CD4-positive, CD25-positive, alpha-beta regulatory T cell (primary cell): Measurements from ENCODE around the gene BDKRB2. TPM values are rescaled to one million over a fixed set of nuclear protein-coding genes. Genes with fewer than 3 reads are reported as not detected.

Experiments
- ATAC-seq, 2 donors: fragments of 150-1000 bp; cut with Tn5 transposase; one replicate each; pipeline ENCODE4 v1.10.0; 2021; ENCODE audit warnings: low read depth in 2 of 2, moderate number of reproducible peaks in 2 of 2, moderate library complexity in 1 of 2
- DNase-seq, 3 donors: peaks; one replicate each; pipeline versions ENCODE4 v3.0.0 to v3.0.0-alpha.2; 2012 to 2022; ENCODE audit warnings: mixed read lengths in 1 of 3
- H3K27ac ChIP-seq: one replicate; pipeline ENCODE4 v1.7.0; 2013; ENCODE audit warnings: mild to moderate bottlenecking, low read length; ENCODE audit not compliant: insufficient read depth, poor library complexity, severe bottlenecking
- H3K27me3 ChIP-seq: one replicate; pipeline ENCODE4 v1.7.0; 2013; ENCODE audit warnings: low read length; ENCODE audit not compliant: control insufficient read depth, insufficient read depth
- H3K36me3 ChIP-seq: one replicate; pipeline ENCODE4 v1.7.0; 2013; ENCODE audit warnings: mild to moderate bottlenecking, low read length, moderate library complexity; ENCODE audit not compliant: control insufficient read depth, insufficient read depth
- H3K4me1 ChIP-seq: 2 replicates; pipeline ENCODE4 v1.7.0; 2013; ENCODE audit warnings: mild to moderate bottlenecking, low read length; ENCODE audit not compliant: insufficient read depth, control insufficient read depth, poor library complexity, severe bottlenecking
- H3K4me3 ChIP-seq: one replicate; pipeline ENCODE4 v1.7.0; 2013; ENCODE audit warnings: low read depth, mild to moderate bottlenecking, low read length, moderate library complexity
- H3K9me3 ChIP-seq, 2 experiments: 1 replicate in 1 of 2; 2 replicates in 1 of 2; pipeline ENCODE4 v1.7.0; 2013; ENCODE audit warnings: low read length in 2 of 2, mild to moderate bottlenecking in 1 of 2, moderate library complexity in 1 of 2; ENCODE audit not compliant: control insufficient read depth in 2 of 2
- H3K27ac Mint-ChIP-seq, 3 donors: one replicate each; pipeline ENCODE4 v1.8.0; 2020 to 2022; ENCODE audit warnings: mild to moderate bottlenecking in 3 of 3, mixed read lengths in 3 of 3, moderate library complexity in 2 of 3
- H3K27me3 Mint-ChIP-seq: one replicate; pipeline ENCODE4 v1.8.0; 2022; ENCODE audit warnings: mild to moderate bottlenecking, mixed read lengths
- H3K36me3 Mint-ChIP-seq: one replicate; pipeline ENCODE4 v1.8.0; 2020; ENCODE audit warnings: mixed read lengths
- H3K4me1 Mint-ChIP-seq, 4 donors: one replicate each; pipeline ENCODE4 v1.8.0; 2020 to 2022; ENCODE audit warnings: mixed read lengths in 4 of 4, mild to moderate bottlenecking in 1 of 4
- H3K4me3 Mint-ChIP-seq, 4 donors: one replicate each; pipeline ENCODE4 v1.8.0; 2020 to 2022; ENCODE audit warnings: mild to moderate bottlenecking in 4 of 4, mixed read lengths in 4 of 4, moderate library complexity in 3 of 4
- H3K9me3 Mint-ChIP-seq, 7 donors: one replicate each; pipeline ENCODE4 v1.8.0; 2020 to 2022; ENCODE audit warnings: mixed read lengths in 7 of 7, mild to moderate bottlenecking in 3 of 7, moderate library complexity in 2 of 7
- polyA plus RNA-seq, 4 donors: library from polyadenylated mRNA; unstranded; fragments of 300-500 nt; fragmentation: Illumina TruSeq; gene quantifications; one replicate each; pipeline ENCODE4 v1.2.3, GENCODE V29; 2021
- total RNA-seq: library from RNA; stranded (reverse); gene quantifications from one replicate; pipeline ENCODE4 v1.2.3, GENCODE V29; 2022

Gene BDKRB2
- total RNA-seq (not detected), polyA plus RNA-seq (not detected)

DNA sequence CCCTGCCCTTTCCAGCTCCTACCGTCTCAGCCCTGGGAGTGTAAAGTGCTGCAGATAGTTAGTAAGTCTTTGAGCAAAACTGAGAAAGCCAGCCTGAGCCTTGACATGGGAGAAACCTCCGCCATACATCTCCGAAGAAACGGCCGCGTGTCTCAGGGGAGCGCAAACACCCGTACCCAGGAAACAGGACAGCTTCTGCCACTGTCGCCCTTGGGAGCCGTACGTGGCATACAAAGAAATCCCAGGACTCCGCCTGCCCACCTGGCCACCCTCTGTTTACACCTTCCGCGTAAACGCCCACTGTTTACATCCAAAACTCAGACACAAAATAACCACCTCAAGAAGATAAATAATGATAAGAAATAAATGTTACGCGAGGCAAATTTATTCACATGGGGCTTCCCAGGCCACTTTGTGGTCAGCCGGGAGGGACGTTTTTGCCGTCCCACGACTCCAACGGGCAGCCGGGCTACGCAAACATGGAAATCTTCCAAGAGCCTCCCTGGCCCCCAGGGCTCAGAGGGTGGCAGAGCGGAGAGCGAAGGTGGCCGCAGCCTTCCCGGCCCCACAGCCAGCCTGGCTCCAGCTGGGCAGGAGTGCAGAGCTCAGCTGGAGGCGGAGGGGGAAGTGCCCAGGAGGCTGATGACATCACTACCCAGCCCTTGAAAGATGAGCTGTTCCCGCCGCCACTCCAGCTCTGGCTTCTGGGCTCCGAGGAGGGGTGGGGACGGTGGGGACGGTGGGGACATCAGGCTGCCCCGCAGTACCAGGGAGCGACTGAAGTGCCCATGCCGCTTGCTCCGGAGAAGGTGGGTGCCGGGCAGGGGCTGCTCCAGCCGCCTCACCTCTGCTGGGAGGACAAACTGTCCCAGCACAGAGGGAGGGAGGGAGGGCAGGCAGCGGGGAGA lies at the start of gene BDKRB2:
BDKRB2 (plus strand) TSS at position 689 of the 908 bp plus-strand sequence. CDS start 32,269 bp downstream, outside the sequence.
- Mint-ChIP-seq H3K4me3 (no peak within 1 kb of the TSS), H3K9me3 (peaks cover 0 to 1% (median 0%) of the 10 kb centered on the region in 7 donors), H3K36me3 (no peaks in the 10 kb centered on the region), H3K27me3 (peaks cover 37% of the 10 kb centered on the region), H3K4me1 (peaks cover 0 to 6% (median 1%) of the 10 kb centered on the region in 4 donors), H3K27ac (no peak within 1 kb of the TSS)
- no peak within 1 kb of the TSS for H3K27ac ChIP-seq
- no peaks in the 10 kb centered on the region for H3K27me3 ChIP-seq
- no peaks in the 10 kb centered on the region for H3K4me1 ChIP-seq
- H3K9me3 ChIP-seq, result no peaks in the 10 kb centered on the region
- no peak for DNase-seq
- H3K4me3 ChIP-seq, result no peak within 1 kb of the TSS
- ATAC-seq, result no peak
- H3K36me3 ChIP-seq, result no peaks in the 10 kb centered on the region

DNA sequence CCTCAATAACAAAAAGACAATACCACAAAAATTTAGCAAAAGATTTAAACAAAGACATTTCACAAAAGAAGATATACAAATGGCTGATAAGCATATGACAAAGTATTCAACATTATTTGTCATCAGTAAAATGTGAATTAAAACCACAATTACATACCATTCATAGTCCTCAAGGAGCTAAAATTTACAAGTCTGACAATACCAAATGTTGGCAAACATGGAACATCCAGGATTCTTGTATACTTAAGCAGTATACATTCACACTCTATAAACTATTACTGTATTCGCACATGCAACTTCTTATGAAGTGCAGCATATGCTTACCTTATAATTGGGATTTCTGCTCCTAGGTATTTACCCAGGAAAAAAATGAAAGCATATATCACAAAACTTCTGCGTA lies 49.7 kb upstream of the BDKRB2 start:
- H3K27me3 ChIP-seq, result no peaks in the 10 kb centered on the region
- H3K9me3 Mint-ChIP-seq, result no peaks in the 10 kb centered on the region
- DNase-seq (no peak), ATAC-seq (no peak)
- no peak overlapping the region for H3K4me3 Mint-ChIP-seq
- H3K4me1 Mint-ChIP-seq, result no peaks in the 10 kb centered on the region
- H3K36me3 ChIP-seq, result no peaks in the 10 kb centered on the region
- H3K4me3 ChIP-seq, result no peak overlapping the region
- H3K36me3 Mint-ChIP-seq, result no peaks in the 10 kb centered on the region
- H3K4me1 ChIP-seq, result no peaks in the 10 kb centered on the region
- H3K9me3 ChIP-seq, result no peaks in the 10 kb centered on the region
- H3K27ac Mint-ChIP-seq, result no peak overlapping the region
- peaks cover 12% of the 10 kb centered on the region for H3K27me3 Mint-ChIP-seq
- H3K27ac ChIP-seq, result no peak overlapping the region

DNA sequence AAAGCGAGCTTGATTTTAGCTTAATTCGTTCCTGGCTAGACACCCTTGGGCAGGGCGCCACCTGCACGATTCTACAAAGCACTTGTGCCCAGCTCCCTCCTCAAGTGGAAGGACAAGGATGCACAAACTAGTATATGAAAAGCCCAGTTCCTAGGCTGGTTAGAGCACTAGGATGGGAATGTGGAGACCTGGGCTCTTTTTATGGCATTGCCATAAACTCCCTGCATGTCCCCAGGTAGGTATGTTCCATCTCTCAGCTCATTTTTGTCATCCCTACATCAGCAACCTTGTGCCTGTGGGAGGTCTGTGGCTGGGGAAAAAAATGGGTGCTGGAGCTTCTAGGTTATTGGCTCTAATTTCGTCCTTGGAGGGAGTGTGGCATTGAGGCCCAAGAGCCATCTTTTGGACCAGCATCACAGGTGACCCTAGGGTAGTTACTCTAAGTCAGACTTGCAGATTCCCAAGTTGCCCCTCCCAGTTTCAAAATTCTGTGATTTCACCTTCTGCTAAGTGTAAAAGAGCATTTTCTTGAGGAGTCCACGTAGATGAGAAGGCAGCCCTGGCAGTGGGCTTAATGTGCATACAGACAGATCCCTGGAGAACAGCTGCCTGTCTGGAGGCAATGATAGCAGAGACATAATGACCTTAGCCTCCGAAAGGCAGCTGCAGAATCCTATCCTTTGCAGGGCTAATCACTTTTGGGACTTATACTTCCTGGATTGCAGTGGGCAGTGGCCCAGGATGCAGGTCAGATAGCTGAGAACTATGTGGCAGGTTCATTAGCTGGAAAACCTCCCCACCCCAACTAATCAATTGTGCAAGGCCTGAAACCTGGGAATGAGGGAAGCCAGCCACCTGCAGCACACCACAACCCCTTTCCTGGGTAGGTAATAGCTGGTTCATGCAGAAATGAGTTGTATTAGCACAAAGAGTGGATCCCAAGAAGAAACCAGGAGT lies 47.6 kb upstream of the BDKRB2 start:
- Mint-ChIP-seq H3K27ac (no peak overlapping the region), H3K36me3 (no peaks in the 10 kb centered on the region)
- H3K27ac ChIP-seq, result no peak overlapping the region

DNA sequence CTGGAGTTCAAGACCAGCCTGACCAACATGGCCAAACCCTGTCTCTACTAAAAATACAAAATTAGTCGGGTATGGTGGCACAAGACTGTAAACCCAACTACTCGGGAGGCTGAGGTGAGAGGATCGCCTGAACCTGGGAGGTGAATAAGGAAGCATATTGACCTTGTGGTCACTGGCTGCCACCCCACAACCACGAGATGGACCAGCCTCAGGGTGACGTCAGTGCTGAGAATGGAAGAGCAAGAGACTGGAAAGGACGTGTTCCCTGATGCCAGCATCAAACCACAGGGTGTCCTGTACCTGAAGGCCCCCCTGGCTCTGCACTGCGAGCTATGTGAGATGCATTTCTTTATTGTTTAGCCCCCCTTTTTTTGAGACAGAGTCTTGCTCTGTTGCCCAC lies 45.9 kb upstream of the BDKRB2 start:
- Mint-ChIP-seq H3K36me3 (no peaks in the 10 kb centered on the region), H3K27me3 (peaks cover 5% of the 10 kb centered on the region), H3K4me1 (no peaks in the 10 kb centered on the region), H3K27ac (no peak overlapping the region), H3K9me3 (no peaks in the 10 kb centered on the region), H3K4me3 (no peak overlapping the region)
- no peaks in the 10 kb centered on the region for H3K36me3 ChIP-seq
- DNase-seq (no peak), ATAC-seq (no peak)
- H3K9me3 ChIP-seq, result no peaks in the 10 kb centered on the region
- no peaks in the 10 kb centered on the region for H3K27me3 ChIP-seq
- H3K27ac ChIP-seq, result no peak overlapping the region
- no peaks in the 10 kb centered on the region for H3K4me1 ChIP-seq
- no peak overlapping the region for H3K4me3 ChIP-seq

More for the DNA sequence above, 47.6 kb upstream of the BDKRB2 start:
- no peak overlapping the region for H3K4me3 Mint-ChIP-seq
- DNase-seq (no peak), ATAC-seq (no peak)
- no peaks in the 10 kb centered on the region for H3K9me3 Mint-ChIP-seq
- H3K9me3 ChIP-seq, result no peaks in the 10 kb centered on the region
- no peaks in the 10 kb centered on the region for H3K4me1 Mint-ChIP-seq
- H3K36me3 ChIP-seq, result no peaks in the 10 kb centered on the region
- H3K27me3 Mint-ChIP-seq, result peaks cover 5% of the 10 kb centered on the region
- H3K27me3 ChIP-seq, result no peaks in the 10 kb centered on the region
- H3K4me1 ChIP-seq, result no peaks in the 10 kb centered on the region
- no peak overlapping the region for H3K4me3 ChIP-seq

DNA sequence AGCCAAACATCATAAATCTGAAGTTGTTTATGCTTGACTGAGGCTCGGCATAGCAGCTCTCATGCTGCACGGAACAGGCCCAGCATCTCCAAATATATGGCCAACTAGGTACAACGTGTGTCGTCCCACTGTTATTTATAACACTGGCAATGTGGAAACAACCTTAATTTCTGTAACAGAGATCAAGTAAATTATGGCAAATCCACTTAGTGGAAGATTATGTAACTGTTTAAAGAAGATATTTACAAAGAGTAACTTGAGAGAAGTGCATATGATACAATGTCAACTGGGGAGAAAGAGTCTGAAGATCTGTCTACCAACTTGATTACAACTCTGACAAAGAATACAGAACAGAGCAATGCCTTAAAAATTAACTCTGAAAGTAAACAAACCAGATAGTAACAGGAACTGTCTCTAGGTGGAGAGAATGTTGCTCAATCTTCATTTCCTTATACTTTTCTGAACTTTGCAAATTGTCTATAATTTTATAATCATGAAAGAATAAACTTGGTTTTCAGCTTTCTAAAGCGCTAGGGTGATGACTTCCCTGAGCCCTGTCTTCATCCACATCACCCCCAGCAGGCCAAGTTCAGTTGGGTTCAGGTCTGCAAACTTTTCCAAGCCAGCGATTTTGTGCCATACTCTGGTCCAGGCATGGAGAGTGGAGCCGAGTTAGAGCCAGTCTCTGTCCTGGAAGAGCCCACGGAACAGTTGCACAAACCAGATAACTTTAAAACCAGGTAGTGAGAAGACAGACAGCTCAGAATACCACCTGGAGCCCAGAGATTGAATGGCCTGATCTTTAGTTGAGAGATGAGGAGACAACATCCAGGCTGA lies 44.3 kb upstream of the BDKRB2 start:
- Mint-ChIP-seq H3K27me3 (peaks cover 5% of the 10 kb centered on the region), H3K27ac (no peak overlapping the region), H3K4me3 (no peak overlapping the region), H3K36me3 (no peaks in the 10 kb centered on the region), H3K4me1 (no peaks in the 10 kb centered on the region), H3K9me3 (no peaks in the 10 kb centered on the region)
- ATAC-seq (no peak), DNase-seq (no peak)
- H3K27ac ChIP-seq, result no peak overlapping the region
- H3K9me3 ChIP-seq, result no peaks in the 10 kb centered on the region
- H3K36me3 ChIP-seq, result no peaks in the 10 kb centered on the region
- H3K27me3 ChIP-seq, result no peaks in the 10 kb centered on the region
- H3K4me1 ChIP-seq, result no peaks in the 10 kb centered on the region
- H3K4me3 ChIP-seq, result no peak overlapping the region

DNA sequence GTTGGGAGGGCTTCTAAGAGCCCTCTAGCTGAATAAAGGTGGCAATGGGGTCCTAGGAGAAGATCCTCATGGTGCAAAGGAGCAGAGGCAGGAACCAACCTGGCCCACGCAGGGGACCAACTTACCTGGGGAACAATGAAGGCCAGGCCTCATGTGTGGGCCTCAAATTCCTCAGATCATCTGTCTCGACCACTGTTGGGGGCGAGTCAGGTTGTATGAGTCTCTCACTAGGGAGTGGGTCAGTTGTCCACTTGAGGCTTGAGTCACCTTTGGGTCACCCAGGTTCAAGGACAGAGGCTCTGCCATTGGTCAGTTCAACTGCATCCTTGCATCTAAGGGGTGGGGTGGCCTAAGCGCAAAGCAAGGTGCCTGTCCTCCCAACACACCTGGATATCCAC lies 43.7 kb upstream of the BDKRB2 start:
- H3K27ac Mint-ChIP-seq, result no peak overlapping the region
- no peak overlapping the region for H3K4me3 Mint-ChIP-seq
- no peaks in the 10 kb centered on the region for H3K4me1 ChIP-seq
- H3K27ac ChIP-seq, result no peak overlapping the region
- no peaks in the 10 kb centered on the region for H3K9me3 Mint-ChIP-seq
- H3K36me3 ChIP-seq, result no peaks in the 10 kb centered on the region
- H3K27me3 ChIP-seq, result no peaks in the 10 kb centered on the region
- H3K9me3 ChIP-seq, result no peaks in the 10 kb centered on the region
- H3K4me3 ChIP-seq, result no peak overlapping the region
- ATAC-seq (no peak), DNase-seq (no peak)
- no peaks in the 10 kb centered on the region for H3K36me3 Mint-ChIP-seq
- H3K27me3 Mint-ChIP-seq, result peaks cover 5% of the 10 kb centered on the region
- no peaks in the 10 kb centered on the region for H3K4me1 Mint-ChIP-seq

DNA sequence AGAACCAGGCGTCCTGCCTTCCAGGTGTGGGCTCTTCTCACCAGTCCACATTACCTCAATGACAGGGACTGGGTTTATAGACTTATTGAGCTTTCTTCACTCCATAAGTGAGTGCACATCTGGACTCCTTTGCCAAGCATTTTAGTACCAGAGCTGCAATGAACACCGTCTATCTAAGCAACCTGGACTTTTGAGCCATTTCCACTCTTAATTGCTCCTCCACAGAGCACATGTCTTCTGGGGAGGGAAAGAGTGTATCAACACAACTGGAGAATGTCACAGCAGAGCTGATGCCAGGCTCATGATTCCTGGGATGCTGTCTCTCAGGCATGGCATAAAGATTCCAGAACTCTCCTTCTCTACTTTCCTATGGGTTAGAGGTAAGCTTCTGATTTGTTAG lies 43.0 kb upstream of the BDKRB2 start:
- H3K36me3 Mint-ChIP-seq, result no peaks in the 10 kb centered on the region
- no peak overlapping the region for H3K27ac Mint-ChIP-seq
- H3K27ac ChIP-seq, result no peak overlapping the region
- ATAC-seq, result no peak
- H3K27me3 ChIP-seq, result no peaks in the 10 kb centered on the region
- peaks cover 0 to 2% (median 0%) of the 10 kb centered on the region in 7 donors for H3K9me3 Mint-ChIP-seq
- no peak overlapping the region for H3K4me3 ChIP-seq
- H3K4me1 Mint-ChIP-seq, result no peaks in the 10 kb centered on the region
- no peak for DNase-seq
- H3K36me3 ChIP-seq, result no peaks in the 10 kb centered on the region
- no peaks in the 10 kb centered on the region for H3K4me1 ChIP-seq
- H3K4me3 Mint-ChIP-seq, result no peak overlapping the region
- H3K9me3 ChIP-seq, result no peaks in the 10 kb centered on the region
- peaks cover 5% of the 10 kb centered on the region for H3K27me3 Mint-ChIP-seq
